DND-41 (cell line): ENCODE results near the gene ZNF662.

Experiments used
- ATAC-seq: fragments of 200-7000 bp; cut with Tn5 transposase; 3 replicates; pipeline ENCODE4 v1.9.1; 2021; ENCODE audit warnings: low read depth; ENCODE audit not compliant: insufficient read depth
- DNase-seq: peaks from one replicate; pipeline ENCODE4 v3.0.0-alpha.2; 2020
- H2AFZ ChIP-seq: 2 replicates; pipeline ENCODE4 v1.6.0; 2012; ENCODE audit warnings: low read depth, low read length
- H3K27ac ChIP-seq: 2 replicates; pipeline ENCODE4 v1.5.1; 2012; ENCODE audit warnings: low read length, inconsistent platforms
- H3K27me3 ChIP-seq: fragments of 200-600 bp; sonication (generic); 2 replicates; pipeline ENCODE4 v1.6.0; 2012; ENCODE audit warnings: low read length, mild to moderate bottlenecking, inconsistent platforms; ENCODE audit not compliant: insufficient read depth, poor library complexity
- H3K36me3 ChIP-seq: 2 replicates; pipeline ENCODE4 v1.5.1; 2012; ENCODE audit warnings: low read length, inconsistent platforms; ENCODE audit not compliant: insufficient read depth
- H3K4me1 ChIP-seq: 2 replicates; pipeline ENCODE4 v1.5.1; 2012; ENCODE audit warnings: mild to moderate bottlenecking, low read length; ENCODE audit not compliant: insufficient read depth
- H3K4me2 ChIP-seq: 2 replicates; pipeline ENCODE4 v1.6.0; 2012; ENCODE audit warnings: mild to moderate bottlenecking, moderate library complexity, low read length, inconsistent platforms; ENCODE audit not compliant: insufficient read depth
- H3K4me3 ChIP-seq, 2 experiments: fragments of 200-600 bp in 1 of 2; shearing (Covaris generic) in 1 of 2; 2 replicates each; pipeline ENCODE4 v1.5.1; 2012 to 2016; ENCODE audit warnings: inconsistent platforms in 2 of 2, low read length in 2 of 2, mild to moderate bottlenecking in 2 of 2, low read depth in 1 of 2, moderate library complexity in 1 of 2
- H3K79me2 ChIP-seq: 2 replicates; pipeline ENCODE4 v1.6.0; 2012; ENCODE audit warnings: low read length, inconsistent platforms; ENCODE audit not compliant: insufficient read depth
- H3K9ac ChIP-seq: 2 replicates; pipeline ENCODE4 v1.6.0; 2012; ENCODE audit warnings: low read depth, mild to moderate bottlenecking, inconsistent platforms, low read length, moderate library complexity
- H3K9me3 ChIP-seq: 2 replicates; pipeline ENCODE4 v1.5.1; 2012; ENCODE audit warnings: low read length, moderate library complexity, mild to moderate bottlenecking, inconsistent platforms; ENCODE audit not compliant: insufficient read depth, severe bottlenecking
- H4K20me1 ChIP-seq: 2 replicates; pipeline ENCODE4 v1.6.0; 2012; ENCODE audit warnings: low read length; ENCODE audit not compliant: insufficient read depth
- EZH2 ChIP-seq: IDR thresholded peaks from 3 replicates; pipeline ENCODE4 v1.6.1; 2012; ENCODE audit warnings: borderline replicate concordance, low read depth, mild to moderate bottlenecking, moderate library complexity, low read length, inconsistent platforms; ENCODE audit not compliant: severe bottlenecking
- TF ChIP-seq, protein P1 (sequence below): IDR thresholded peaks from 2 replicates; pipeline ENCODE4 v1.5.1; 2012; ENCODE audit warnings: borderline replicate concordance, low read length, moderate library complexity, mild to moderate bottlenecking; ENCODE audit not compliant: poor library complexity, severe bottlenecking; ENCODE audit errors: extremely low read depth

The ZNF662 gene

GRCh38 chr3:42874749-42875148 lies 31.2 kb upstream of the ZNF662 start:
- Histone ChIP-seq H3K4me3 (no peak overlapping the region), H2AFZ (no peak overlapping the region), H3K9ac (no peak overlapping the region), H3K9me3 (no peaks in the 10 kb centered on the region), H3K27ac (no peak overlapping the region), H3K4me1 (no peaks in the 10 kb centered on the region), H3K36me3 (no peaks in the 10 kb centered on the region), H3K27me3 (peaks cover 19% of the 10 kb centered on the region), H3K79me2 (no peaks in the 10 kb centered on the region), H4K20me1 (no peaks in the 10 kb centered on the region), H3K4me2 (no peak overlapping the region)
- ATAC-seq = no peak
- TF ChIP-seq, protein P1, sequence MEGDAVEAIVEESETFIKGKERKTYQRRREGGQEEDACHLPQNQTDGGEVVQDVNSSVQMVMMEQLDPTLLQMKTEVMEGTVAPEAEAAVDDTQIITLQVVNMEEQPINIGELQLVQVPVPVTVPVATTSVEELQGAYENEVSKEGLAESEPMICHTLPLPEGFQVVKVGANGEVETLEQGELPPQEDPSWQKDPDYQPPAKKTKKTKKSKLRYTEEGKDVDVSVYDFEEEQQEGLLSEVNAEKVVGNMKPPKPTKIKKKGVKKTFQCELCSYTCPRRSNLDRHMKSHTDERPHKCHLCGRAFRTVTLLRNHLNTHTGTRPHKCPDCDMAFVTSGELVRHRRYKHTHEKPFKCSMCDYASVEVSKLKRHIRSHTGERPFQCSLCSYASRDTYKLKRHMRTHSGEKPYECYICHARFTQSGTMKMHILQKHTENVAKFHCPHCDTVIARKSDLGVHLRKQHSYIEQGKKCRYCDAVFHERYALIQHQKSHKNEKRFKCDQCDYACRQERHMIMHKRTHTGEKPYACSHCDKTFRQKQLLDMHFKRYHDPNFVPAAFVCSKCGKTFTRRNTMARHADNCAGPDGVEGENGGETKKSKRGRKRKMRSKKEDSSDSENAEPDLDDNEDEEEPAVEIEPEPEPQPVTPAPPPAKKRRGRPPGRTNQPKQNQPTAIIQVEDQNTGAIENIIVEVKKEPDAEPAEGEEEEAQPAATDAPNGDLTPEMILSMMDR = no peak
- no peak for TF ChIP-seq EZH2
- DNase-seq = no peak

DNA sequence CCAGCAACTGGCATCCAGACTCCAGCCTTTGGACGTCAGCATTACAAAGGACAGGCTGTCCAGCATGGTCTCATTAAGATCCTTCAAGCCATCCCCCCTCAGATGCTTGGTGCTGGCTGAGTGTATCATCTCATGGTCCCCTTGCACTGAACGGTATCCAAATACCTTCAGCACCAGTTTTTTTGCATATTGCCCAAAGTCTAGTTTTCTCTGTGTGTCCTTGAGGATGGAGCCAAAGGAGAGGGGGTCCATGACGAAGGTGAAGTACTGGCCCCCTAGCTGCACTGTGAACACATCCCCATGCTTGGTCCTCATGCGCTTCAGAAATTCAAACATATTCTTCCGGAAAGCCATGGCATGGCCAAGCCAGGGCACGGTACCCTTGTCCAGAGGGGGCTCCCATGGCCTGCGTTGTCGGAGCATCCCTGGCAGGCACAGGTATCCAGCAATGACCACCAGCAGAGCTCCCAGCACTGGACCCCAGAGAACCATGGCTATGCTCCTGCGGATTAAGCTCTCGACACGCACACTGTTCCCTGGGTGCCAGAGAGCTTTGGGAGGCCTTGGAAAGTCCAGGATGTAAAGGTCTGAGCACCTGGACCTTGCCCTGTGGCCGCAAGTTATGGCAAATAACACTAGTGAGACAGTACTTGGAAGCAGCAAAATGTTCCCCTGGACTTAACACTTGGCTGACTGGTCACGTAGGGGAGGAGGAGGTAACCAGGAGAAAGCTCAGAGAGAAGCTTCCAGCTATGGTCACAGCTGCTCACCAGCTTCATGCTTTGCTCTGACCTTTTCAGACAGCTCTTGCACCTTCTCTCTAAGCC lies 30.4 kb upstream of the ZNF662 start, which contains the start of gene CYP8B1:
TSS of gene CYP8B1 (minus strand) at position 555 of the 827 bp plus-strand sequence. CDS start at position 492, 63 bp downstream.
- no peaks in the 10 kb centered on the region for H3K36me3 ChIP-seq
- H3K9me3 ChIP-seq = no peaks in the 10 kb centered on the region
- no peak for ATAC-seq
- no peak within 1 kb of the TSS for H2AFZ ChIP-seq
- H3K4me2 ChIP-seq = no peak within 1 kb of the TSS
- TF ChIP-seq EZH2 = no peak
- TF ChIP-seq, protein P1 = no peak
- no peak within 1 kb of the TSS for H3K9ac ChIP-seq
- no peak within 1 kb of the TSS for H3K4me3 ChIP-seq
- no peaks in the 10 kb centered on the region for H3K79me2 ChIP-seq
- peaks cover 3% of the 10 kb centered on the region for H3K4me1 ChIP-seq
- no peak for DNase-seq
- H3K27me3 ChIP-seq = peaks cover 19% of the 10 kb centered on the region
- H4K20me1 ChIP-seq = no peaks in the 10 kb centered on the region
- no peak within 1 kb of the TSS for H3K27ac ChIP-seq

GRCh38 chr3:42876401-42876800 lies 29.5 kb upstream of the ZNF662 start:
- no peaks in the 10 kb centered on the region for H3K9me3 ChIP-seq
- no peak for ATAC-seq
- peaks cover 19% of the 10 kb centered on the region for H3K27me3 ChIP-seq
- H3K4me2 ChIP-seq = no peak overlapping the region
- no peak overlapping the region for H3K4me3 ChIP-seq
- peaks cover 12% of the 10 kb centered on the region for H3K4me1 ChIP-seq
- H3K27ac ChIP-seq = no peak overlapping the region
- TF ChIP-seq, protein P1 = no peak
- no peak for TF ChIP-seq EZH2
- no peak for DNase-seq
- H3K9ac ChIP-seq = no peak overlapping the region
- no peaks in the 10 kb centered on the region for H3K79me2 ChIP-seq
- H2AFZ ChIP-seq = no peak overlapping the region
- no peaks in the 10 kb centered on the region for H4K20me1 ChIP-seq
- no peaks in the 10 kb centered on the region for H3K36me3 ChIP-seq
